Ovary (tissue), 9 donors: ENCODE measurements around the gene EEF1G. TPM values are rescaled to one million over a fixed set of nuclear protein-coding genes. Genes with fewer than 3 reads are reported as not detected.

Source experiments
- DNase-seq, 5 donors: peaks; one replicate each; pipeline ENCODE4 v3.0.0-alpha.2; 2019 to 2020
- H3K27ac ChIP-seq, 2 donors: fragments of 200-600 bp; one replicate each; pipeline versions ENCODE4 v1.5.1 to v1.8.0; 2019 to 2022
- H3K27me3 ChIP-seq: fragments of 200-600 bp; one replicate; pipeline ENCODE4 v1.8.0; 2022
- H3K36me3 ChIP-seq: fragments of 200-600 bp; sonication (generic); one replicate; pipeline ENCODE4 v1.5.1; 2019
- H3K4me1 ChIP-seq: one replicate; pipeline ENCODE4 v1.8.1; 2013; ENCODE audit warnings: mild to moderate bottlenecking, moderate library complexity; ENCODE audit not compliant: insufficient read depth
- H3K4me3 ChIP-seq: fragments of 200-600 bp; sonication (generic); one replicate; pipeline ENCODE4 v1.5.1; 2017
- H3K9me3 ChIP-seq, 2 donors: fragments of 200-600 bp in 1 of 2; sonication (generic) in 1 of 2; one replicate each; pipeline versions ENCODE4 v1.5.1 to v1.8.1; 2013 to 2019; ENCODE audit warnings: mild to moderate bottlenecking in 1 of 2, moderate library complexity in 1 of 2
- EP300 ChIP-seq: sonication (generic); formaldehyde crosslinking; IDR thresholded peaks from one replicate; pipeline ENCODE4 v1.6.1; 2017; ENCODE audit warnings: antibody characterized with exemption
- POLR2A ChIP-seq: fragments of 450-650 bp; IDR thresholded peaks from one replicate; pipeline ENCODE4 v1.6.1; 2017; ENCODE audit warnings: antibody characterized with exemption, mild to moderate bottlenecking, moderate library complexity
- WGBS, 3 donors: extraction: QIAGEN DNeasy Blood & Tissue Kit in 1 of 3; methylation state at CpG; one replicate each; pipeline versions ENCODE4 v1.1.5 to v1.1.7; 2013 to 2017; 5-methylcytosine and 5-hydroxymethylcytosine counted together
- intact Hi-C, 4 donors: fragments of 100-400 bp; cut with DNase I; formaldehyde crosslinking; loops; one replicate each; pipeline versions ENCODE4 v1.11.0 to v1.15.1; 2022 to 2023
- microRNA-seq, 3 donors: library from miRNA; unstranded; fragments of <30 nt; microRNA quantifications; one replicate each; pipeline versions ENCODE4 to v1.2.0, GENCODE V29; 2019 to 2020
- polyA plus RNA-seq, 2 donors: library from polyadenylated mRNA; stranded (reverse); fragments of 200-250 nt in 1 of 2; fragments of 350-450 nt in 1 of 2; fragmentation: Illumina TruSeq in 1 of 2; extraction: RNeasy Lipid Tissue Mini Kit (QIAGEN cat#74804) in 1 of 2; gene quantifications; one replicate each; pipeline ENCODE4 v1.2.3, GENCODE V29; 2013 to 2014
- small RNA-seq: library from RNA; depleted of rRNA; stranded (forward); fragments of <200 nt; gene quantifications from one replicate; pipeline ENCODE3, GENCODE V24; 2016
- total RNA-seq, 7 donors: library from RNA; depleted of rRNA in 2 of 7; stranded (reverse); fragments of >200 nt in 2 of 7; fragmentation: NEBNext Ultra II Directional in 3 of 7; extraction: Animal tissue kit (Norgen Biotek cat#: 25700) in 3 of 7; gene quantifications; one replicate each; pipeline versions ENCODE4 v1.1.0 to v1.2.4, GENCODE V29; 2016 to 2023
- TF ChIP-seq, protein P1 (sequence below), 3 donors: fragments of 450-650 bp in 2 of 3; fragments of 200-600 bp in 1 of 3; IDR thresholded peaks; one replicate each; pipeline versions ENCODE4 v1.5.1 to v1.8.0; 2016 to 2022; ENCODE audit warnings: antibody characterized with exemption in 3 of 3, mild to moderate bottlenecking in 1 of 3
- donor health status: DM: no; HTN: no; CAD: no; lungs with moderate emphysema.
- donor health status: DM: no; HTN: no; CAD: no.
- donor health status: Bipolar disorder and iron deficiency.
- donor health status: DM: yes; HTN: yes; CAD: no.
- donor health status: DM: no; HTN: no; CAD: no.
- donor health status: DM: yes; HTN: yes; CAD: no.

Gene EEF1G
- total and polyA plus RNA-seq, 9 donors, result 2,147 to 3,023 (median 2,476) TPM

DNA sequence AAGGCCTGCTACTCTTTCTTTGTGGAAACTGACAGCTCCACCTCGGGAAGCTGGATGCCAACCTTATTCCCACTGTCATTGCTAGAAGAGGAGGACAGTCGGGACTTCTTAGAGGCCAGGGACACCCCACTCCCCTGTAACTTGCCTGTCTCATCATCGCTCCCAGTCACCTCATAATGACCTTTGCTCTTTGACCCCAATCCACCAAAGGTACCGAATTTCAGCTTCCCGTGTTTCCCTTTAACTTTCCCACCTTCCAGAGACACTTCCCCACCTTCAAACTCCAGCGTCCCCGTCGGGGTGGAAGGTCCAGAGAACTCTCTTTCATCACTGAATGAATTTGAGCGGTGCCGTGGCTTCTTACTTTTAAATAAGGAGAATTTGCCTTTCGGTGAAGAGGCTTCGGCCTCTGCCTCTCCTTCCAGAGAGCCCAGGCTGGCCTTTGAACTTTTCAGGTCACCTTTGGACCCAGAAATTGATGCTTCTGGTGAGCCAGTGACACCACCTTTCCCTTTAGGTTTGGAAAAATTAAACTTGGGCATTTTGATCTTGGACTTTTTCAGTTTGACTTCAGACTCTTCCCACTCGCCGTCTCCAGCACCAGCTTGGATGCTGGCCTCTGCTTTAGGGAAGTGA lies 56.8 kb downstream of the EEF1G start:
- 82 to 84% (median 82%) methylated on average over 14 of the region's 14 CpGs for WGBS, 3 donors
- no peak overlapping the region for H3K4me3 ChIP-seq
- TF ChIP-seq, protein P1, sequence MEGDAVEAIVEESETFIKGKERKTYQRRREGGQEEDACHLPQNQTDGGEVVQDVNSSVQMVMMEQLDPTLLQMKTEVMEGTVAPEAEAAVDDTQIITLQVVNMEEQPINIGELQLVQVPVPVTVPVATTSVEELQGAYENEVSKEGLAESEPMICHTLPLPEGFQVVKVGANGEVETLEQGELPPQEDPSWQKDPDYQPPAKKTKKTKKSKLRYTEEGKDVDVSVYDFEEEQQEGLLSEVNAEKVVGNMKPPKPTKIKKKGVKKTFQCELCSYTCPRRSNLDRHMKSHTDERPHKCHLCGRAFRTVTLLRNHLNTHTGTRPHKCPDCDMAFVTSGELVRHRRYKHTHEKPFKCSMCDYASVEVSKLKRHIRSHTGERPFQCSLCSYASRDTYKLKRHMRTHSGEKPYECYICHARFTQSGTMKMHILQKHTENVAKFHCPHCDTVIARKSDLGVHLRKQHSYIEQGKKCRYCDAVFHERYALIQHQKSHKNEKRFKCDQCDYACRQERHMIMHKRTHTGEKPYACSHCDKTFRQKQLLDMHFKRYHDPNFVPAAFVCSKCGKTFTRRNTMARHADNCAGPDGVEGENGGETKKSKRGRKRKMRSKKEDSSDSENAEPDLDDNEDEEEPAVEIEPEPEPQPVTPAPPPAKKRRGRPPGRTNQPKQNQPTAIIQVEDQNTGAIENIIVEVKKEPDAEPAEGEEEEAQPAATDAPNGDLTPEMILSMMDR (IDR thresholded peaks at IDR 0.05), result no peak
- TF ChIP-seq EP300 (no peak), POLR2A (no peak)
- no peak overlapping the region for H3K27ac ChIP-seq
- H3K36me3 ChIP-seq, result no peaks in the 10 kb centered on the region
- peaks cover 1% of the 10 kb centered on the region for H3K4me1 ChIP-seq
- H3K9me3 ChIP-seq, result no peaks in the 10 kb centered on the region
- DNase-seq, result no peak
- intact Hi-C loops, result no loop called here
- H3K27me3 ChIP-seq, result no peaks in the 10 kb centered on the region

DNA sequence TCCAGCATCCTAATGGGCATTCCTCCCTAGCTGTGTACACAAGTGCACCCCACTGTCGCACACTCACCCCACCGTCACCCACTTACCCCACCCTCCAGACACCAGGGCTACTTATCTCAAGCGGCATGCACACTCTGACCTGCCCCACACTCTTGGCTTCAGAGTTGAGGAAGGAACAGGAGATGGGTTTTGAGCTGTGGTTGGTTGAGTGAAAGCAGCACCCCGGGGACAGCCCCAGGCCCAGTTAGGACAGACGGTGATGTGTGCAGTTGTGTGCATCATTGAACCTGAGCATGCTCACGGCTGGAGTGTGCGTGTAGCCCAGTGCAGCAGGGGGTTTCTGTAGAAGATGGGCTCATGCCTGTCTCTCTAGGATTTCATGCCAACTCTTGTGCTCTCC lies 59.5 kb downstream of the EEF1G start:
- Histone ChIP-seq H3K4me1 (peaks cover 1% of the 10 kb centered on the region), H3K27ac (no peak overlapping the region), H3K27me3 (no peaks in the 10 kb centered on the region), H3K36me3 (no peaks in the 10 kb centered on the region), H3K9me3 (no peaks in the 10 kb centered on the region), H3K4me3 (no peak overlapping the region)
- DNase-seq, result no peak
- WGBS, 3 donors, result 88 to 90% (median 90%) methylated on average over 7 of the region's 7 CpGs
- TF ChIP-seq POLR2A (no peak), EP300 (no peak)
- TF ChIP-seq, protein P1 (IDR thresholded peaks at IDR 0.05), result no peak
- intact Hi-C loops, result no loop called here

DNA sequence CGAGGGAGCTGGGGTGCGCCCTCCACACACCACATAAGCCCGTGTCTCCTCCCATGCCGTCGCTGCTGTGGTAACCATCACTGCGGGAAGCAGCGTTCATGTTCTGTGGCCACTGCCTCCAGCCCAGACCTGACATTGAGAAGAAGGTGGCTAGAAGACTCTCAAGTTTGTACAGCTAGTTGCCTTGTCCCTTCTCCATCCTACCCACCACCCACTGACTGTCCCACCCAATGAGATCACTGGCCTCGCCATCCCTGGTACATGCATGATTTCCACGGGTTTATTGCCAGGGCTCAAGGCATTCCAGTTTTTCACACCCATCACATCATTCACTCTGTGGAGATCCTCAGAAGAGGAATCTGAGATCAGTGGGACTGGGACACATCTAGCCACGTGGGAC lies 60.1 kb downstream of the EEF1G start:
- H3K27ac ChIP-seq, result no peak overlapping the region
- no peaks in the 10 kb centered on the region for H3K9me3 ChIP-seq
- H3K36me3 ChIP-seq, result no peaks in the 10 kb centered on the region
- intact Hi-C loops, result loop anchor here in 1 of 4 donors (2.0 kb wide), 1 partner anchor 21 kb away; no protein-coding TSS in a partner anchor
- H3K4me1 ChIP-seq, result peaks cover 1% of the 10 kb centered on the region
- no peak for DNase-seq
- TF ChIP-seq, protein P1 (IDR thresholded peaks at IDR 0.05), result no peak
- TF ChIP-seq EP300 (no peak), POLR2A (no peak)
- no peak overlapping the region for H3K4me3 ChIP-seq
- H3K27me3 ChIP-seq, result no peaks in the 10 kb centered on the region
- WGBS, 3 donors, result 89 to 90% (median 89%) methylated on average over 10 of the region's 10 CpGs

DNA sequence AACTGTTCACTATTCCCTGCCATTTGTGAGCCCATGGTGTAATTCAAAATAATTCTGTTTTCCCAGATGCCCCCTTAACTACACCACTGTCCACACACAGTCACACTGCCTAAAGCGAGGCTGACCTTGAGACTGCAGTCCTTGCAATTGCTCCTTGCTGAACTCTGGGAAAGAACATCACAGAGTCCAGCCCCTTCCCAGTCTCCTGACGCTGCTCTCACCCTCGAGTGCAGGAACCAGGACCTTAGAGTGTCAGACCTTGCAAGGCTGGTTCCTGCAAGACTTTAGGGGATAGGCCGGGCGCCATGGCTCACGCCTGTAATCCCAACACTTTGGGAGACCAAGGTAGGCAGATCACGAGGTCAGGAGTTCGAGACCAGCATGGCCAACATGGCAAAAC lies 60.7 kb downstream of the EEF1G start:
- Histone ChIP-seq H3K27me3 (no peaks in the 10 kb centered on the region), H3K4me1 (peaks cover 3% of the 10 kb centered on the region), H3K9me3 (no peaks in the 10 kb centered on the region), H3K4me3 (no peak overlapping the region), H3K36me3 (no peaks in the 10 kb centered on the region), H3K27ac (no peak overlapping the region)
- intact Hi-C loops, result loop anchor here in 1 of 4 donors (2.0 kb wide), 1 partner anchor 22 kb away; no protein-coding TSS in a partner anchor
- TF ChIP-seq EP300, result no peak
- TF ChIP-seq, protein P1 (IDR thresholded peaks at IDR 0.05), result no peak
- no peak for TF ChIP-seq POLR2A
- DNase-seq, result no peak
- 58 to 68% (median 64%) methylated on average over 8 of the region's 8 CpGs for WGBS, 3 donors

Small RNA genes within 50 kb of the gene (microRNA-seq; reads per million reads assigned to microRNA genes)
- gene MIR6747, result 0.38 to 1.3 (median 0.71) reads per million in 3 donors

Small RNA genes within 50 kb of the gene (small RNA-seq; reads per million reads assigned to genes)
- gene AP001458.1, result not detected
- not detected for gene EEF1G
- not detected for gene MIR6747

Other genes starting within 250 kb of the EEF1G start
- gene ASRGL1, start 236.4 kb downstream of the EEF1G start, total RNA-seq, result 100 to 1,000 TPM in 1 of 7 donors, 10 to 100 TPM in 3, 1 to 10 TPM in 3; 1.6 to 143 (median 12.3) TPM
- 1 to 10 TPM; 2.9 to 3.7 TPM for gene ASRGL1, start 236.4 kb downstream of the EEF1G start, polyA plus RNA-seq
- 10 to 100 TPM in 1 of 7 donors, 1 to 10 TPM in 1, not detected in 5; 1.8 to 11.6 TPM for gene SCGB1A1, start 154.9 kb downstream of the EEF1G start, total RNA-seq
- gene SCGB1A1, start 154.9 kb downstream of the EEF1G start, polyA plus RNA-seq, result not detected
- gene AHNAK, start 27.1 kb downstream of the EEF1G start, total RNA-seq, result 100 to 1,000 TPM; 353 to 699 (median 607) TPM
- gene AHNAK, start 27.1 kb downstream of the EEF1G start, polyA plus RNA-seq, result 100 to 1,000 TPM; 114 to 376 TPM
- 10 to 100 TPM in 5 of 7 donors, 1 to 10 TPM in 2; 6.9 to 27.3 (median 21.1) TPM for gene TUT1, start 17.6 kb upstream of the EEF1G start, total RNA-seq
- gene TUT1, start 17.6 kb upstream of the EEF1G start, polyA plus RNA-seq, result 10 to 100 TPM in 1 of 2 donors, 1 to 10 TPM in 1; 5.9 to 18.3 TPM
- 100 to 1,000 TPM in 3 of 7 donors, 10 to 100 TPM in 4; 41.5 to 130 (median 89.8) TPM for gene MTA2, start 28.0 kb upstream of the EEF1G start, total RNA-seq
- gene MTA2, start 28.0 kb upstream of the EEF1G start, polyA plus RNA-seq, result 10 to 100 TPM; 54.2 to 90.4 TPM
- gene EML3, start 38.9 kb upstream of the EEF1G start, total RNA-seq, result 100 to 1,000 TPM in 3 of 7 donors, 10 to 100 TPM in 4; 38.1 to 138 (median 96.0) TPM
- 10 to 100 TPM; 29.9 to 59.1 TPM for gene EML3, start 38.9 kb upstream of the EEF1G start, polyA plus RNA-seq
- 10 to 100 TPM in 4 of 7 donors, 1 to 10 TPM in 3; 9.2 to 22.4 (median 10.8) TPM for gene ROM1, start 39.4 kb upstream of the EEF1G start, total RNA-seq
- gene ROM1, start 39.4 kb upstream of the EEF1G start, polyA plus RNA-seq, result 10 to 100 TPM; 10.4 to 15.9 TPM
- 10 to 100 TPM; 16.6 to 56.6 (median 33.9) TPM for gene B3GAT3, start 48.1 kb upstream of the EEF1G start, total RNA-seq
- 10 to 100 TPM in 1 of 2 donors, 1 to 10 TPM in 1; 1.3 to 29.2 TPM for gene B3GAT3, start 48.1 kb upstream of the EEF1G start, polyA plus RNA-seq
- gene GANAB, start 72.7 kb upstream of the EEF1G start, total RNA-seq, result 100 to 1,000 TPM in 5 of 7 donors, 10 to 100 TPM in 2; 91.4 to 278 (median 228) TPM
- 100 to 1,000 TPM; 157 to 280 TPM for gene GANAB, start 72.7 kb upstream of the EEF1G start, polyA plus RNA-seq
- 10 to 100 TPM; 16.0 to 26.4 (median 21.8) TPM for gene INTS5, start 79.4 kb upstream of the EEF1G start, total RNA-seq
- 10 to 100 TPM in 1 of 2 donors, 1 to 10 TPM in 1; 4.6 to 12.3 TPM for gene INTS5, start 79.4 kb upstream of the EEF1G start, polyA plus RNA-seq
- 10 to 100 TPM; 24.2 to 62.3 (median 35.1) TPM for gene C11orf98, start 91.3 kb upstream of the EEF1G start, total RNA-seq
- 10 to 100 TPM; 50.8 to 55.5 TPM for gene C11orf98, start 91.3 kb upstream of the EEF1G start, polyA plus RNA-seq
- 10 to 100 TPM; 14.2 to 31.5 (median 21.7) TPM for gene CSKMT, start 91.4 kb upstream of the EEF1G start, total RNA-seq
- 10 to 100 TPM in 1 of 2 donors, 1 to 10 TPM in 1; 3.6 to 16.9 TPM for gene CSKMT, start 91.4 kb upstream of the EEF1G start, polyA plus RNA-seq
- gene UQCC3, start 97.8 kb upstream of the EEF1G start, total RNA-seq, result 10 to 100 TPM in 2 of 7 donors, 1 to 10 TPM in 5; 7.1 to 13.7 (median 8.9) TPM
- 1 to 10 TPM; 1.6 to 9.6 TPM for gene UQCC3, start 97.8 kb upstream of the EEF1G start, polyA plus RNA-seq
- gene LBHD1, start 98.4 kb upstream of the EEF1G start, total RNA-seq, result 1 to 10 TPM; 2.4 to 6.0 (median 4.6) TPM
- 1 to 10 TPM; 2.6 to 5.3 TPM for gene LBHD1, start 98.4 kb upstream of the EEF1G start, polyA plus RNA-seq
- 100 to 1,000 TPM; 106 to 239 (median 170) TPM for gene UBXN1, start 105.2 kb upstream of the EEF1G start, total RNA-seq
- gene UBXN1, start 105.2 kb upstream of the EEF1G start, polyA plus RNA-seq, result 100 to 1,000 TPM in 1 of 2 donors, 10 to 100 TPM in 1; 97.6 to 284 TPM
- gene LRRN4CL, start 115.6 kb upstream of the EEF1G start, total RNA-seq, result 10 to 100 TPM; 19.5 to 38.6 (median 25.5) TPM
- gene LRRN4CL, start 115.6 kb upstream of the EEF1G start, polyA plus RNA-seq, result 10 to 100 TPM; 18.5 to 23.1 TPM
- gene BSCL2, start 133.5 kb upstream of the EEF1G start, total RNA-seq, result 100 to 1,000 TPM in 1 of 7 donors, 10 to 100 TPM in 6; 31.4 to 122 (median 57.2) TPM
- 10 to 100 TPM; 49.2 to 57.8 TPM for gene BSCL2, start 133.5 kb upstream of the EEF1G start, polyA plus RNA-seq
- under 1 TPM in 5 of 7 donors, not detected in 2; 0.27 to 0.73 (median 0.37) TPM for gene GNG3, start 133.8 kb upstream of the EEF1G start, total RNA-seq
- gene GNG3, start 133.8 kb upstream of the EEF1G start, polyA plus RNA-seq, result under 1 TPM; 0.18 to 0.30 TPM
- 10 to 100 TPM; 11.0 to 50.0 (median 41.2) TPM for gene HNRNPUL2, start 153.6 kb upstream of the EEF1G start, total RNA-seq
- 10 to 100 TPM; 38.0 to 81.2 TPM for gene HNRNPUL2, start 153.6 kb upstream of the EEF1G start, polyA plus RNA-seq
- 10 to 100 TPM; 19.4 to 42.9 (median 30.4) TPM for gene TTC9C, start 154.6 kb upstream of the EEF1G start, total RNA-seq
- gene TTC9C, start 154.6 kb upstream of the EEF1G start, polyA plus RNA-seq, result 10 to 100 TPM; 30.5 to 53.6 TPM
- gene ZBTB3, start 180.3 kb upstream of the EEF1G start, total RNA-seq, result 10 to 100 TPM in 4 of 7 donors, 1 to 10 TPM in 3; 4.4 to 18.2 (median 11.8) TPM
- gene ZBTB3, start 180.3 kb upstream of the EEF1G start, polyA plus RNA-seq, result 1 to 10 TPM; 3.5 to 4.5 TPM
- 10 to 100 TPM; 42.1 to 77.0 (median 53.6) TPM for gene POLR2G, start 187.7 kb upstream of the EEF1G start, total RNA-seq
- gene POLR2G, start 187.7 kb upstream of the EEF1G start, polyA plus RNA-seq, result 100 to 1,000 TPM; 100 to 108 TPM
- gene TAF6L, start 197.5 kb upstream of the EEF1G start, total RNA-seq, result 10 to 100 TPM; 15.9 to 33.6 (median 26.3) TPM
- gene TAF6L, start 197.5 kb upstream of the EEF1G start, polyA plus RNA-seq, result 10 to 100 TPM in 1 of 2 donors, 1 to 10 TPM in 1; 5.4 to 26.5 TPM
- gene TMEM179B, start 213.5 kb upstream of the EEF1G start, total RNA-seq, result 100 to 1,000 TPM in 1 of 7 donors, 10 to 100 TPM in 6; 32.7 to 101 (median 36.5) TPM
- gene TMEM179B, start 213.5 kb upstream of the EEF1G start, polyA plus RNA-seq, result 10 to 100 TPM; 54.4 to 91.7 TPM
- 10 to 100 TPM; 12.0 to 26.9 (median 13.1) TPM for gene TMEM223, start 218.1 kb upstream of the EEF1G start, total RNA-seq
- 10 to 100 TPM; 13.7 to 15.5 TPM for gene TMEM223, start 218.1 kb upstream of the EEF1G start, polyA plus RNA-seq
- 10 to 100 TPM; 48.8 to 96.8 (median 77.7) TPM for gene NXF1, start 231.5 kb upstream of the EEF1G start, total RNA-seq
- 100 to 1,000 TPM in 1 of 2 donors, 10 to 100 TPM in 1; 99.4 to 125 TPM for gene NXF1, start 231.5 kb upstream of the EEF1G start, polyA plus RNA-seq